ENCODE data around the gene ERAP2.

Gene ERAP2

DNA sequence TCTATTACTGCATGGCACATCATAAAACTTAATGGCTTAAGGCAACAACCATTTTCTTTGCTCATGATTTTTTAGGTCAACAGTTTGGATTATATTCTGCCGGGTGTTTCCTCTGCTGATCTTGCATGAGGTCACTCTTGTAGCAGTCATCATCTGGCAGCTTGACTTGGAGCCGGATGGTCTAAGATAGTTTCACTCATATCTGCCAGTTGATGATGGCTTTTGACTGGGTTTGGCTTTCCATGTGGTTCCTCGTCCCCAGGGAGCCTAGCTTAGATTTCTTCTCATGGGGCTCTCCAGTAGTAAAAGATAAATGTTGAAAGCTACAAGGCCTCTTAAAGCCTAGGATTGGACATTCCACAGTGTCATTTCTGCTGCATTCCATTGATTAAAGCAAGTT, 87.0 kb downstream of the ERAP2 start:
- Histone ChIP-seq H3K9ac (ENCODE audit: low read length) (no peak overlapping the region), H3K36me3 (ENCODE audit: control insufficient read depth, insufficient read depth, low read length) (no peaks in the 10 kb centered on the region), H3K9me3 (ENCODE audit: control insufficient read depth, low read length) (no peaks in the 10 kb centered on the region), H3K27me3 (ENCODE audit: control insufficient read depth, insufficient read depth, low read length) (no peaks in the 10 kb centered on the region), H3K4me1 (ENCODE audit: control insufficient read depth, insufficient read depth, low read length) (peaks cover 11% of the 10 kb centered on the region), H3K4me3 (ENCODE audit: low read length) (no peak overlapping the region)

DNA sequence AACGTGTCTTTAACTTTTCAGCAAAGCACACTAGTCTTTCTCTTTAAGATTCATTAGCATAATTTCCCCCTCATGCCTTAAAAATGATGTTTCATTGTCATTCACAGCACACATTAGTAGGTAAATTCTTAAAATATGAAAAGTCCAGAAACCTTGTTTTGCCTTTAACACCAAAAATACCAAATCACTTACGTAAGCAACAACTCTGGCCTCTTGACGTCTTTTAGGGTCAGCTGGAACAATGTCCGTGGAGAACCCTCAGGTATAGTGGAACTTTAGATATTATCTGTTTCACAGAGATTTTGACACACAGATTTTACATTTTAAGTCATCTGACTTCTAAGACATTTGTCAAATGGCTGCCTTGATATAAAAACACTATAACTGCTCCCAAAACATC, 90.5 kb downstream of the ERAP2 start:
- Histone ChIP-seq H3K36me3 (ENCODE audit: control insufficient read depth, insufficient read depth, low read length) (no peaks in the 10 kb centered on the region), H3K9me3 (ENCODE audit: control insufficient read depth, low read length) (no peaks in the 10 kb centered on the region), H3K4me3 (ENCODE audit: low read length) (no peak overlapping the region), H3K9ac (ENCODE audit: low read length) (no peak overlapping the region), H3K27me3 (ENCODE audit: control insufficient read depth, insufficient read depth, low read length) (no peaks in the 10 kb centered on the region), H3K4me1 (ENCODE audit: control insufficient read depth, insufficient read depth, low read length) (peaks cover 12% of the 10 kb centered on the region)

DNA sequence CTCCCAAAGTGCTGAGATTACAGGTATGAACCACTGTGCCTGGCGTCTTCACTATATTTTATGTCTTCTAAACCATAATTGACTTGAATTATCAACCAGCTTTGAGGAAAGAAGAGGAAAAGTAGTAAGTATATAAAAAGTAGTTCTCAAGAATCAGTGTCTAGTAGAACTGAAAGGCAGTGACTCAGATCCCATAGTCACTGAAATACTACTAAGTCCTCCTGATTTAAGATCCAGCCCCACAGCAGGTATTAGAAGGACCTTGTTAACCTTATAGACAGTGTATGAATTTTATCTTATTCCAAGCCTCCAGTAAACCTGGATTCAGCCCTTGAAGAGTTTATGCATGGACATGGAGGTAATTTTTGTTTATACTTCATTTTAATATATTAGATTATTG, 91.1 kb downstream of the ERAP2 start:
- H3K9ac ChIP-seq (ENCODE audit: low read length), result no peak overlapping the region
- H3K4me3 ChIP-seq (ENCODE audit: low read length), result no peak overlapping the region
- H3K4me1 ChIP-seq (ENCODE audit: control insufficient read depth, insufficient read depth, low read length), result peaks cover 12% of the 10 kb centered on the region
- no peaks in the 10 kb centered on the region for H3K36me3 ChIP-seq (ENCODE audit: control insufficient read depth, insufficient read depth, low read length)
- H3K9me3 ChIP-seq (ENCODE audit: control insufficient read depth, low read length), result no peaks in the 10 kb centered on the region
- H3K27me3 ChIP-seq (ENCODE audit: control insufficient read depth, insufficient read depth, low read length), result no peaks in the 10 kb centered on the region

DNA sequence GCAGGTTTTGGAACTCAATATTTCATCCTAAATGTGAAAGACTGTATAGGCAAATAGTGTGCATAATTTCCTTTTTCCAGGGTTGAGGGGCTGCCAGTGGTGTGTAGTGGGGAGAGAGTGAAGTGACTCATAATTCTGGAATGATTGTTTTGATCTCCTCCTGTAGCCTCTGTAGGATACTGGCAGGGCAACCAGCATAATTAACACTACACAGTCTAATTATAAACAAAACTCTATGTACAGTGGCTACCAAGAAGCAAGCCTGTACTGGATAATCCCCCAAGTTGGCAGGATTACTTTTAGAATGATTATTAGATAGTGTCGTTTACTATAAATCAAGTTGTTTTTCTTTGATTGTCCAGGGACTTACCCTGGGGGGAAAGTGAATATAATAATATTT, 91.8 kb downstream of the ERAP2 start:
- no peaks in the 10 kb centered on the region for H3K9me3 ChIP-seq (ENCODE audit: control insufficient read depth, low read length)
- peaks cover 8% of the 10 kb centered on the region for H3K4me1 ChIP-seq (ENCODE audit: control insufficient read depth, insufficient read depth, low read length)
- no peak overlapping the region for H3K4me3 ChIP-seq (ENCODE audit: low read length)
- H3K36me3 ChIP-seq (ENCODE audit: control insufficient read depth, insufficient read depth, low read length), result no peaks in the 10 kb centered on the region
- no peak overlapping the region for H3K9ac ChIP-seq (ENCODE audit: low read length)
- H3K27me3 ChIP-seq (ENCODE audit: control insufficient read depth, insufficient read depth, low read length), result no peaks in the 10 kb centered on the region

DNA sequence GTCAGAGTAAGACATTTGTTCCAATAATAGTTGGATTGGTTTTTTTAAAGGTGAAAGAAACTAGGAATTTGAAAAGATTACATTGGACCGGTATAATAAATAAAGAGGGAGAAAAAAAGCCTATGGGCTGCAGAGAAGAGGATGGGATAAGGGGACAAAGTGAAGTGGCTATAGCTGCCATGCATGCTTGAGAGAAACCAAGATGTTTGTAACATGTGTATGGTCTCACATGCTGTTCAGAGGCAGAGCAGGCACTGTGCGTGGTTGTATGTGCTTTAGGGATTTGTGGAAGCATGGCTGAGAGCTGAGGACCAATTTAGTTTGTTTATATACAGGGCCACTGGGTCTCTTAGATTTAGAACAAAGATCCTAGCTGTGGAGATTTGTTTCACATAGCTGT, 92.3 kb downstream of the ERAP2 start:
- Histone ChIP-seq H3K4me1 (ENCODE audit: control insufficient read depth, insufficient read depth, low read length) (peaks cover 5% of the 10 kb centered on the region), H3K27me3 (ENCODE audit: control insufficient read depth, insufficient read depth, low read length) (no peaks in the 10 kb centered on the region), H3K36me3 (ENCODE audit: control insufficient read depth, insufficient read depth, low read length) (no peaks in the 10 kb centered on the region), H3K9me3 (ENCODE audit: control insufficient read depth, low read length) (no peaks in the 10 kb centered on the region), H3K9ac (ENCODE audit: low read length) (no peak overlapping the region), H3K4me3 (ENCODE audit: low read length) (no peak overlapping the region)
